Measurements from ENCODE around the gene PRKCA. TPM values are rescaled to one million over a fixed set of nuclear protein-coding genes. Genes with fewer than 3 reads are reported as not detected.

The PRKCA gene
- total and polyA plus RNA-seq, 2 experiments from 2014 or later, result 6.4 to 35.4 TPM

- TF ChIP-seq ZNF331 (CRISPR knock-in tag; IDR thresholded peaks at IDR 0.05; ENCODE audit: low read depth), result no peak
- TF ChIP-seq EZH2 (IDR thresholded peaks at IDR 0.05; ENCODE audit: low read depth, unreplicated experiment), result no peak
- TF ChIP-seq EZH2phosphoT487 (IDR thresholded peaks at IDR 0.05; ENCODE audit: unreplicated experiment), result no peak
- TF ChIP-seq ZNF114 (CRISPR knock-in tag; IDR thresholded peaks at IDR 0.05), result no peak
- TF ChIP-seq, protein P1, sequence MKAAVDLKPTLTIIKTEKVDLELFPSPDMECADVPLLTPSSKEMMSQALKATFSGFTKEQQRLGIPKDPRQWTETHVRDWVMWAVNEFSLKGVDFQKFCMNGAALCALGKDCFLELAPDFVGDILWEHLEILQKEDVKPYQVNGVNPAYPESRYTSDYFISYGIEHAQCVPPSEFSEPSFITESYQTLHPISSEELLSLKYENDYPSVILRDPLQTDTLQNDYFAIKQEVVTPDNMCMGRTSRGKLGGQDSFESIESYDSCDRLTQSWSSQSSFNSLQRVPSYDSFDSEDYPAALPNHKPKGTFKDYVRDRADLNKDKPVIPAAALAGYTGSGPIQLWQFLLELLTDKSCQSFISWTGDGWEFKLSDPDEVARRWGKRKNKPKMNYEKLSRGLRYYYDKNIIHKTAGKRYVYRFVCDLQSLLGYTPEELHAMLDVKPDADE (IDR thresholded peaks at IDR 0.05), result no peak
- no peak for TF ChIP-seq JUNB (IDR thresholded peaks at IDR 0.05; ENCODE audit: unreplicated experiment)
- TF ChIP-seq POLR2AphosphoS5 (IDR thresholded peaks at IDR 0.05; ENCODE audit: low read depth), result no peak
- TF ChIP-seq CTCF (conservative IDR thresholded peaks at IDR 0.05; ENCODE audit: low read depth in 2 of 2), result no peak
- TF ChIP-seq NANOG (IDR thresholded peaks at IDR 0.05; ENCODE audit: borderline replicate concordance), result no peak
- TF ChIP-seq CREB1 (CRISPR knock-in tag; IDR thresholded peaks at IDR 0.05; ENCODE audit: low read depth), result no peak
- no peak for TF ChIP-seq STAT1 (IDR thresholded peaks at IDR 0.05; ENCODE audit: unreplicated experiment)
- no peak for TF ChIP-seq REST (IDR thresholded peaks at IDR 0.05; ENCODE audit: unreplicated experiment)
Measured at GRCh38 chr17:66840061-66840460, 537.6 kb downstream of the PRKCA start (continued).

DNA sequence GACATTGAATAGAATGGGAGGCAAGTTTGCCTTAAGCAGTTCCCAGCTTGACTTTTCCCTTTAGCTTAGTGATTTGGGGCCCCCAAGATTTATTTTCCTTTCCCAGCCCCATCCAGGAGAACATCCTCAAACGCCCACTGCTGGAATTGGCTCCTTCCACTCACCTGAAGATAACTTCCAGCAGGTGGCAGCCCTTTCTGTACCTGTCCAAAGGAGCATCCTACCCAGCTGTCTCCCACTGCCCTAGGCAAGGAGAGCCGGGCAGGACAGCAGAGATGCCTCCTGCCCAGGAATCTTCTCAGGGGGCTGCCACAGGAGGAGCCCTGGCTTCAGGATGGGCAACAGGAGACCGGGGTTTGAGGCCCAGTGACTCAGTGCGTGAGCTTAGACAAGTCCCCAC lies 538.9 kb downstream of the PRKCA start:
- Histone ChIP-seq H3F3A (replicated peaks; ENCODE audit: low read depth) (no peaks in the 10 kb centered on the region), H4K20me1 (replicated peaks; ENCODE audit: insufficient read depth) (no peaks in the 10 kb centered on the region), H3K4me1 (ENCODE audit: insufficient read depth) (no peaks in the 10 kb centered on the region), H3K4me2 (no peak overlapping the region), H2AFZ (no peak overlapping the region; the same call in 1 of the 2 replicates), H3K27me3 (ENCODE audit: insufficient read depth) (no peaks in the 10 kb centered on the region), H3K9me2 (ENCODE audit: insufficient read depth) (no peaks in the 10 kb centered on the region), H3K4me3 (no peak overlapping the region), H3K27ac (ENCODE audit: low read depth) (no peak overlapping the region), H3K79me2 (replicated peaks; ENCODE audit: insufficient read depth) (no peaks in the 10 kb centered on the region), H3K36me3 (ENCODE audit: insufficient read depth) (no peaks in the 10 kb centered on the region)
- H3K36me3 Mint-ChIP-seq (ENCODE audit: low read depth), result peaks cover 6% of the 10 kb centered on the region; the same call in 2 of the 3 replicates
- peaks cover 8% of the 10 kb centered on the region for H3K9me3 Mint-ChIP-seq
- H3K4me3 Mint-ChIP-seq, result no peak overlapping the region
- peak; percentile 33 for DNase-seq (ENCODE audit: low spot score)
- ATAC-seq, result peak; percentile 74
- TF ChIP-seq CTCF (conservative IDR thresholded peaks at IDR 0.05; ENCODE audit: low read depth in 2 of 2) (peak in 1 of 2 experiments; percentile 59; a peak in 3 of 4 replicates), ZNF114 (CRISPR knock-in tag; IDR thresholded peaks at IDR 0.05) (no peak)
- no peak overlapping the region for H3K27ac Mint-ChIP-seq
- H3K4me1 Mint-ChIP-seq, result peaks cover 2% of the 10 kb centered on the region; the same call in 2 of the 3 replicates
- H3K27me3 Mint-ChIP-seq (ENCODE audit: insufficient read depth, low read depth, poor library complexity), result peaks cover 4% of the 10 kb centered on the region
